Measurements from ENCODE around the gene KRTAP12-3.

DNA sequence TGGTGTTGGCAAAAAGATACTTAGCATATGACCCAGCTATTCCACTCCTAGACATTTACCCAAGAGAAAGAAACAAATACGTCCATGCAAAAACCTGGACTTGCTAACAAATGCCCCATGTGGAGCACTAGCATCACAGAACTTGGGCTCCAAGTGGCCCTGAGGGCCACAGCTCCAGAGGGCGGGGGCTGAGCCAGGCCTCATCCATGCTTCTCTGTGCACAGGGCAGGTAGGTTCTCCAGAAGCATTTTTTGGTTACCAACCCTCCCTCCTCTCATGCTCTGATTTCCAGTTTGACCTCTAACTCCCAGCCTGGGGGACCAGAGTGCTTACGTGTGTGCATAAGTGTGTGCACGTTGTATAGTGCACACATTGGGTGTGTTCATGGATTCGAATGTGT, 7.0 kb downstream of the KRTAP12-3 start:
- TF ChIP-seq, protein P1, sequence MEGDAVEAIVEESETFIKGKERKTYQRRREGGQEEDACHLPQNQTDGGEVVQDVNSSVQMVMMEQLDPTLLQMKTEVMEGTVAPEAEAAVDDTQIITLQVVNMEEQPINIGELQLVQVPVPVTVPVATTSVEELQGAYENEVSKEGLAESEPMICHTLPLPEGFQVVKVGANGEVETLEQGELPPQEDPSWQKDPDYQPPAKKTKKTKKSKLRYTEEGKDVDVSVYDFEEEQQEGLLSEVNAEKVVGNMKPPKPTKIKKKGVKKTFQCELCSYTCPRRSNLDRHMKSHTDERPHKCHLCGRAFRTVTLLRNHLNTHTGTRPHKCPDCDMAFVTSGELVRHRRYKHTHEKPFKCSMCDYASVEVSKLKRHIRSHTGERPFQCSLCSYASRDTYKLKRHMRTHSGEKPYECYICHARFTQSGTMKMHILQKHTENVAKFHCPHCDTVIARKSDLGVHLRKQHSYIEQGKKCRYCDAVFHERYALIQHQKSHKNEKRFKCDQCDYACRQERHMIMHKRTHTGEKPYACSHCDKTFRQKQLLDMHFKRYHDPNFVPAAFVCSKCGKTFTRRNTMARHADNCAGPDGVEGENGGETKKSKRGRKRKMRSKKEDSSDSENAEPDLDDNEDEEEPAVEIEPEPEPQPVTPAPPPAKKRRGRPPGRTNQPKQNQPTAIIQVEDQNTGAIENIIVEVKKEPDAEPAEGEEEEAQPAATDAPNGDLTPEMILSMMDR (IDR thresholded peaks at IDR 0.05): no peak
- TF ChIP-seq FOXM1 (IDR thresholded peaks at IDR 0.05; ENCODE audit: low read depth) (no peak), TCF12 (IDR thresholded peaks at IDR 0.05) (no peak), EZH2phosphoT487 (IDR thresholded peaks at IDR 0.05; ENCODE audit: borderline replicate concordance, low read depth) (no peak), CHD2 (IDR thresholded peaks at IDR 0.05; ENCODE audit: low read length, partially characterized antibody) (no peak), MEF2A (IDR thresholded peaks at IDR 0.05; ENCODE audit: borderline replicate concordance, low read depth) (no peak), EP300 (IDR thresholded peaks at IDR 0.05; ENCODE audit: borderline replicate concordance in 1 of 2, low read depth in 1 of 2, low read length in 1 of 2) (no peak), POLR2AphosphoS5 (IDR thresholded peaks at IDR 0.05; ENCODE audit: low read depth, low read length) (no peak), FOSL2 (IDR thresholded peaks at IDR 0.05; ENCODE audit: borderline replicate concordance, low read depth) (no peak), YY1 (IDR thresholded peaks at IDR 0.05; ENCODE audit: low read depth) (no peak)
- TF ChIP-seq, protein P2, sequence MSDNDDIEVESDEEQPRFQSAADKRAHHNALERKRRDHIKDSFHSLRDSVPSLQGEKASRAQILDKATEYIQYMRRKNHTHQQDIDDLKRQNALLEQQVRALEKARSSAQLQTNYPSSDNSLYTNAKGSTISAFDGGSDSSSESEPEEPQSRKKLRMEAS (IDR thresholded peaks at IDR 0.05; ENCODE audit: low read depth): no peak
- TF ChIP-seq, protein P3, sequence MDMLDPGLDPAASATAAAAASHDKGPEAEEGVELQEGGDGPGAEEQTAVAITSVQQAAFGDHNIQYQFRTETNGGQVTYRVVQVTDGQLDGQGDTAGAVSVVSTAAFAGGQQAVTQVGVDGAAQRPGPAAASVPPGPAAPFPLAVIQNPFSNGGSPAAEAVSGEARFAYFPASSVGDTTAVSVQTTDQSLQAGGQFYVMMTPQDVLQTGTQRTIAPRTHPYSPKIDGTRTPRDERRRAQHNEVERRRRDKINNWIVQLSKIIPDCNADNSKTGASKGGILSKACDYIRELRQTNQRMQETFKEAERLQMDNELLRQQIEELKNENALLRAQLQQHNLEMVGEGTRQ (IDR thresholded peaks at IDR 0.05; ENCODE audit: borderline replicate concordance, low read depth, low read length): no peak
- TF ChIP-seq, protein P4, sequence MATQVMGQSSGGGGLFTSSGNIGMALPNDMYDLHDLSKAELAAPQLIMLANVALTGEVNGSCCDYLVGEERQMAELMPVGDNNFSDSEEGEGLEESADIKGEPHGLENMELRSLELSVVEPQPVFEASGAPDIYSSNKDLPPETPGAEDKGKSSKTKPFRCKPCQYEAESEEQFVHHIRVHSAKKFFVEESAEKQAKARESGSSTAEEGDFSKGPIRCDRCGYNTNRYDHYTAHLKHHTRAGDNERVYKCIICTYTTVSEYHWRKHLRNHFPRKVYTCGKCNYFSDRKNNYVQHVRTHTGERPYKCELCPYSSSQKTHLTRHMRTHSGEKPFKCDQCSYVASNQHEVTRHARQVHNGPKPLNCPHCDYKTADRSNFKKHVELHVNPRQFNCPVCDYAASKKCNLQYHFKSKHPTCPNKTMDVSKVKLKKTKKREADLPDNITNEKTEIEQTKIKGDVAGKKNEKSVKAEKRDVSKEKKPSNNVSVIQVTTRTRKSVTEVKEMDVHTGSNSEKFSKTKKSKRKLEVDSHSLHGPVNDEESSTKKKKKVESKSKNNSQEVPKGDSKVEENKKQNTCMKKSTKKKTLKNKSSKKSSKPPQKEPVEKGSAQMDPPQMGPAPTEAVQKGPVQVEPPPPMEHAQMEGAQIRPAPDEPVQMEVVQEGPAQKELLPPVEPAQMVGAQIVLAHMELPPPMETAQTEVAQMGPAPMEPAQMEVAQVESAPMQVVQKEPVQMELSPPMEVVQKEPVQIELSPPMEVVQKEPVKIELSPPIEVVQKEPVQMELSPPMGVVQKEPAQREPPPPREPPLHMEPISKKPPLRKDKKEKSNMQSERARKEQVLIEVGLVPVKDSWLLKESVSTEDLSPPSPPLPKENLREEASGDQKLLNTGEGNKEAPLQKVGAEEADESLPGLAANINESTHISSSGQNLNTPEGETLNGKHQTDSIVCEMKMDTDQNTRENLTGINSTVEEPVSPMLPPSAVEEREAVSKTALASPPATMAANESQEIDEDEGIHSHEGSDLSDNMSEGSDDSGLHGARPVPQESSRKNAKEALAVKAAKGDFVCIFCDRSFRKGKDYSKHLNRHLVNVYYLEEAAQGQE (IDR thresholded peaks at IDR 0.05; ENCODE audit: low read depth, low read length): no peak

All from SK-N-SH (cell line).